Ammon's horn (tissue), 1 donor: Measurements from ENCODE around the gene BAD.
A peak's percentile ranks its signal among the peaks of the same experiment; 100 is the strongest.
"Not testable (repeated sequence)": the region's sequence is repeated elsewhere in the genome, so short reads cannot be mapped to it uniquely, and the experiment has no call there.

ENCODE experiments used
- DNase-seq: peaks from one replicate; pipeline ENCODE4 v3.0.0-alpha.2; 2016; ENCODE audit warnings: low spot score

The BAD gene

GRCh38 chr11:64256300-64256699 is 28.2 kb downstream of the BAD start:
- DNase-seq = no peak

- no peak for DNase-seq
Measured at GRCh38 chr11:64255135-64256128, 29.0 kb downstream of the BAD start.

- no peak for DNase-seq
Measured at GRCh38 chr11:64254326-64254725, 30.1 kb downstream of the BAD start.

GRCh38 chr11:64253481-64253880 is 31.0 kb downstream of the BAD start:
- peak; percentile 64 for DNase-seq

GRCh38 chr11:64253043-64253442 is 31.4 kb downstream of the BAD start:
- DNase-seq = no peak

GRCh38 chr11:64252003-64252872 is 32.2 kb downstream of the BAD start:
- peak; percentile 34 for DNase-seq

- DNase-seq = no peak
Measured at GRCh38 chr11:64251753-64252002, 32.8 kb downstream of the BAD start.

GRCh38 chr11:64251016-64251752 is 33.3 kb downstream of the BAD start, which contains the start of gene PLCB3:
Gene PLCB3, plus strand, starts transcription at chr11:64251530. Its CDS starts 120 bp downstream, at chr11:64251650.
- peak; percentile 38 for DNase-seq

GRCh38 chr11:64250415-64251015 is 34.0 kb downstream of the BAD start:
- DNase-seq = no peak

GRCh38 chr11:64249563-64250414 is 34.7 kb downstream of the BAD start:
- DNase-seq = no peak

GRCh38 chr11:64249038-64249437 is 35.4 kb downstream of the BAD start:
- DNase-seq = no peak

GRCh38 chr11:64248578-64248977 is 35.9 kb downstream of the BAD start:
- no peak for DNase-seq

GRCh38 chr11:64247729-64248531 is 36.5 kb downstream of the BAD start:
- DNase-seq = no peak

GRCh38 chr11:64246871-64247728 is 37.4 kb downstream of the BAD start, which contains the start of gene PPP1R14B:
Gene PPP1R14B, minus strand, starts transcription at chr11:64246943. Its CDS starts 270 bp downstream, at chr11:64246673.
- peak; percentile 88 for DNase-seq

GRCh38 chr11:64246621-64246870 is 37.9 kb downstream of the BAD start:
- not testable (repeated sequence) for DNase-seq

GRCh38 chr11:64245797-64246620 is 38.5 kb downstream of the BAD start:
- DNase-seq = no peak

GRCh38 chr11:64245401-64245796 is 39.1 kb downstream of the BAD start:
- no peak for DNase-seq

- DNase-seq = no peak
Measured at GRCh38 chr11:64244966-64245365, 39.5 kb downstream of the BAD start.
